Stimulated activated CD4-positive, alpha-beta T cell treated with anti-CD3 and anti-CD28 coated beads, TNF-alpha, amount 100 ng/mL, for 24 hours (primary cell): Measurements from ENCODE around the gene AFP.

Source experiments
- DNase-seq, 3 experiments: peaks; one replicate each; pipeline ENCODE4 v3.0.0-alpha.2; 2020; ENCODE audit warnings: low read depth in 3 of 3

The AFP gene

GRCh38 chr4:73460913-73461522, 25.0 kb downstream of the AFP start:
- no peak for DNase-seq

GRCh38 chr4:73468170-73468569, 32.1 kb downstream of the AFP start:
- DNase-seq: no peak

- DNase-seq: no peak
Measured at GRCh38 chr4:73470728-73471127, 34.7 kb downstream of the AFP start.

GRCh38 chr4:73477176-73477575, 41.2 kb downstream of the AFP start:
- no peak for DNase-seq

GRCh38 chr4:73479323-73479722, 43.3 kb downstream of the AFP start:
- DNase-seq: no peak

- DNase-seq: no peak
Measured at GRCh38 chr4:73481358-73481757, 45.3 kb downstream of the AFP start, which contains the start of gene AFM. TSS of gene AFM (plus strand) at chr4:73481745. CDS start at chr4:73481776, 31 bp downstream.

- no peak for DNase-seq
Measured at GRCh38 chr4:73485085-73485484, 49.1 kb downstream of the AFP start.

- no peak for DNase-seq
Measured at GRCh38 chr4:73485596-73485995, 49.6 kb downstream of the AFP start.

GRCh38 chr4:73486497-73486896, 50.5 kb downstream of the AFP start:
- no peak for DNase-seq

- no peak for DNase-seq
Measured at GRCh38 chr4:73487233-73487632, 51.2 kb downstream of the AFP start.

GRCh38 chr4:73499996-73500765, 64.2 kb downstream of the AFP start:
- no peak for DNase-seq

GRCh38 chr4:73501664-73502265, 65.7 kb downstream of the AFP start:
- no peak for DNase-seq

GRCh38 chr4:73505567-73505966, 69.5 kb downstream of the AFP start:
- DNase-seq: no peak
